ENCODE results near the gene ERMP1. TPM values are rescaled to one million over a fixed set of nuclear protein-coding genes. Genes with fewer than 3 reads are reported as not detected.
"Not testable (repeated sequence)": the region's sequence is repeated elsewhere in the genome, so short reads cannot be mapped to it uniquely, and the experiment has no call there.

ERMP1 gene, protein sequence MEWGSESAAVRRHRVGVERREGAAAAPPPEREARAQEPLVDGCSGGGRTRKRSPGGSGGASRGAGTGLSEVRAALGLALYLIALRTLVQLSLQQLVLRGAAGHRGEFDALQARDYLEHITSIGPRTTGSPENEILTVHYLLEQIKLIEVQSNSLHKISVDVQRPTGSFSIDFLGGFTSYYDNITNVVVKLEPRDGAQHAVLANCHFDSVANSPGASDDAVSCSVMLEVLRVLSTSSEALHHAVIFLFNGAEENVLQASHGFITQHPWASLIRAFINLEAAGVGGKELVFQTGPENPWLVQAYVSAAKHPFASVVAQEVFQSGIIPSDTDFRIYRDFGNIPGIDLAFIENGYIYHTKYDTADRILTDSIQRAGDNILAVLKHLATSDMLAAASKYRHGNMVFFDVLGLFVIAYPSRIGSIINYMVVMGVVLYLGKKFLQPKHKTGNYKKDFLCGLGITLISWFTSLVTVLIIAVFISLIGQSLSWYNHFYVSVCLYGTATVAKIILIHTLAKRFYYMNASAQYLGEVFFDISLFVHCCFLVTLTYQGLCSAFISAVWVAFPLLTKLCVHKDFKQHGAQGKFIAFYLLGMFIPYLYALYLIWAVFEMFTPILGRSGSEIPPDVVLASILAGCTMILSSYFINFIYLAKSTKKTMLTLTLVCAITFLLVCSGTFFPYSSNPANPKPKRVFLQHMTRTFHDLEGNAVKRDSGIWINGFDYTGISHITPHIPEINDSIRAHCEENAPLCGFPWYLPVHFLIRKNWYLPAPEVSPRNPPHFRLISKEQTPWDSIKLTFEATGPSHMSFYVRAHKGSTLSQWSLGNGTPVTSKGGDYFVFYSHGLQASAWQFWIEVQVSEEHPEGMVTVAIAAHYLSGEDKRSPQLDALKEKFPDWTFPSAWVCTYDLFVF
- total RNA-seq, result 18.2 TPM

DNA sequence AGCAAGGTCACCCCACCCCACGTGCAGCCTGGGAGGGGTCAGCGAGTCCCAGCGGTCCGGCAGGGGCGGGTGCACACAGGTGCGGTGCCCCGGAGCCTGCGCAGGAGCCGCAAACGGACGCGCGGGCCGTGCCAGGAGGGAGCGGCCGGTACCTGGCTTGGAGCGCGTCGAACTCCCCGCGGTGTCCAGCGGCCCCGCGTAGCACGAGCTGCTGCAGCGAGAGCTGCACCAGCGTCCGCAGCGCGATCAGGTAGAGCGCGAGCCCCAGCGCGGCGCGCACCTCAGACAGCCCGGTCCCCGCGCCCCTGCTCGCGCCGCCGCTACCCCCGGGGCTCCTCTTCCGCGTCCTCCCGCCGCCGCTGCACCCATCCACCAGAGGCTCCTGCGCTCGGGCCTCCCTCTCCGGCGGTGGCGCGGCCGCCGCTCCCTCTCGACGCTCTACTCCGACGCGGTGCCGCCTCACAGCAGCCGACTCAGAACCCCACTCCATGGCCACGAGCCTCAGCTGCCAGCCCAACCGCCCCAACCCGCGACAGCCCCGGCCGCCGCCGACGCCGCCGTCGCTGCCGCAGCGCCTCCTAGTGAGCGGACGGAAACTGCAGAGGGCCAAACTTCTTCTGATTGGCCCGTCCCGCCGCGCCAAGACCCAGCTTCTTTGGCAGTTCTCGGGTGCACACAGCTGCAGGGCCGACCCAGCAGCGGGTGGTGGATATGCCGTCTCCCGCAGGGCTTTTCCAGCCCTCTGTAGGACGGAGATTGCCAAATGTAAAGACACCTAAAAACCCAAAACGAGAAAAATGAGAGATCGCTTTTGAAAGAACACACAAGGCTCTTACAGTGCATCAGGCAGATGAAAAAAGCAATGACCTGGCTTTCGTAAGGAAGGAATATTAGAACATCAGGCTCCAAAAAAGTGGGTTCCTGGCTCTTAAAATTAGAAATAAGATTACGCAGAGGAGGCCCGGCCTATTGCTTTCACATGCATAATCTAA is at the start of gene ERMP1:
TSS of gene ERMP1 (minus strand) at position 580 of the 992 bp plus-strand sequence. CDS start at position 490, 90 bp downstream.
- peak; percentile 89 for DNase-seq

DNA sequence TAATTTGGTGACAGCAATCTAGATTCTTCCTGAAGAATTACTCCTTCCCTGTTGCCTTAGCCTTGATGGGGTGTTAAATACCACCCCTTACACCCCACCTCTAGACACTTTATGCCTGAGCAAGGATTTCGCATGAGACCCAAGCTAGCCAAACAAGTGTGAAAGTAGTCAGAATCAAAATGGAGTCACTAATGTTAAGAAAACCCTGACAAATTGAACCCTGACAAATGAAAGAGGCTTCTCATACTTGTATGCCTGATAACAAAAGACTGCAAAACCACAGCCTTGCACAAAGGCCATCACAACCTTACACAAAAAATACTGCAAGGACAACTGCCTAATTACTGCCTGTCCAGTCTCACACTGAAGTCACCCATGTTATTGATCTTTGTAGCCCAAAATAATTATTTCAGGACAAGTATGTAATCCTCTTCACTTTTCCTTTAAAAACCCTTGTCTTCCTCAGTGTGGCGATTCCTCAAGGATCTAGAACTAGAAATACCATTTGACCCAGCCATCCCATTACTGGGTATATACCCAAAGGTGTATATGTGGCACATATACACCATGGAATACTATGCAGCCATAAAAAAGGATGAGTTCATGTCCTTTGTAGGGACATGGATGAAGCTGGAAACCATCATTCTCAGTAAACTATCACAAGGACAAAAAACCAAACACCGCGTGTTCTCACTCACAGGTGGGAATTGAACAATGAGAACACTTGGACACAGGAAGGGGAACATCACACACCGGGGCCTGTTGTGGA is 49.5 kb upstream of the ERMP1 start:
- not testable (repeated sequence) for DNase-seq

DNA sequence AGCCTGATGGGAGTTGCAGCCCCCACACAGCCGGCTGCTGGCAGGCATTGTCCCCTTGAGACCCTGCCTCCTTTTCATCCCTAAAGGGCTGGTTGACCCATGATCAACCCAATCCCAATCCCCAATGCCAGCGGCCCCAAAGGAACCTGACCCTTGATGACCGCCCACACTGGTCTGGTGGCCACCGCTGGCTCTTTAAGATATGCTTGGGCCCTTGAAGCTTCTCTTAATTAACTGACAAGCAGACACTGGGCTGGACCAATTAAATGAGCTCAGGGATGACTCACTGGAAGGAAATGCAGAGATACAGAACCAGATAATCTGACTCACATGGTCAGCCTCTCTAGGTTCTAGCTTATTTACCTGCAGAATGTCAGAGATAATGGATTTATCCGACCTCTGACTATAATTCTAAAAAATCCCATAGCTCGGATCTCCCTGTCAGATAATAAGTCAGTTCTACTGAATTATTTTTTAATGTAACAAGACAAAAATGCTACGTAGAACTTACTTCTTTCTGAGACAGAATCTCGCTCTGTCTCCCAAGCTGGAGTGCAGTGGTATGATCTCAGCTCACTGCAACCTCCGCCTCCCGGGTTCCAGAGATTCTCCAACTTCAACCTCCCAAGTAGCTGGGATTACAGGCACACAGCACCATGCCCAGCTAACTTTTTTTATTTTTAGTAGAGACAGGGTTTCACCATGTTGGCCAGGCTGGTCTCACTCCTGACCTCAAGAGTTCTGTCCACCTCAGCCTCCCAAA is 46.7 kb upstream of the ERMP1 start:
- no peak for DNase-seq

DNA sequence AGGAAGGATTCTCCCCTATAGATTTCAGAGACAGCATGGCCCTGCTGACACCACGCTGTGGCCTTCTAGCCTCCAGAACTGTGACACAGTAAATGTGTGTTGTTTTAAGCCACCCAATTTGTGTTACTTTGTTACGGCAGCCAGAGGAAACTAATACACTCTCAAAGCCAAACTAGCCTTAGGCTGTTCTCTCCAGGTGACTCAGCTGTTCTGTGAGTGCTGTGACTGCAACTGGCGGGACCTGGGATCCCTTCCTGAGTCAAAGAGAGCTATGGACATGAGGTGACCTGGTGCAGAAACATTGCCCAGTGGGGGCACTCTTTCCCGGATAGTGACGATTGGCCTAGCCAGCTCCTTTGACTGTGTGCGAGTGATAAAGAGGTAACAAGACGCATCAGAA is 43.8 kb upstream of the ERMP1 start:
- DNase-seq, result no peak

DNA sequence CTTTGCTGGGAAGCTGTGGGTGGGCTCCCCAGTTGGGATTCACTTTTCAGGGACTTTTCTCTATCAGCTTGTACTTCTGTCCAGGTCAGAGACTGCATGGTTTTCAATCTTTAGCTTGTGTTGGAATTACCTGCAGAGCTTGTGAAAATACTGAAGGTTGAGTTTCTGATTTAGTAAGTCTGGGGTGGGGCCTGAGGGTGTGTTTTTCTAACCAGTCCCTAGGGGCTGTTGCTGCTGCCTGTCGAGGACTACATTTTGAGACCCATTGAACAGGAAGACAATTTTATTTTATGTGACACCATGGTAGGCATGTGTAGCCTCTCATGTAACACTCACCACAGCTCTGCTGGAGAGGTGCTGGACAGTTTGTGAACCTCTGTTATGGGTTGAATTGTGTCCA is 43.1 kb upstream of the ERMP1 start:
- no peak for DNase-seq

DNA sequence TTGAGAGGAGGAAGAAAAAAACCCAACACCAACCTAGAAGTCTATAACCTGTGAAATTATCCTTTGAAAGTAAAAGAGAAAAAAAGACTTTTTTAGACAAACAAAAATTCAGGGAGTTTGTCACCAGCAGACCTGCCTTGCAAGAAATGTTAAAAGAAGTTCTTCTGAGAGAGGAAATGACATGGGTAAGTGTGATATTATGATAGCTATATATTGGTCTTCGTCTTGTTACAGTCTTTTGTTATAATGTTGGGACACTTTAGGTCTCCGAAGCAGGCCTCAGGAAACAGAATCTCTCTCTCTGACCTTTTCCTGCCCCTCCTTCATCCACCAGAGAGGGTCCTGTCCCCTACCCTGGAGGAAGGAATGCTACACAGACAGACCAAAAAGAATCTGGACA is 41.1 kb upstream of the ERMP1 start:
- no peak for DNase-seq

DNA sequence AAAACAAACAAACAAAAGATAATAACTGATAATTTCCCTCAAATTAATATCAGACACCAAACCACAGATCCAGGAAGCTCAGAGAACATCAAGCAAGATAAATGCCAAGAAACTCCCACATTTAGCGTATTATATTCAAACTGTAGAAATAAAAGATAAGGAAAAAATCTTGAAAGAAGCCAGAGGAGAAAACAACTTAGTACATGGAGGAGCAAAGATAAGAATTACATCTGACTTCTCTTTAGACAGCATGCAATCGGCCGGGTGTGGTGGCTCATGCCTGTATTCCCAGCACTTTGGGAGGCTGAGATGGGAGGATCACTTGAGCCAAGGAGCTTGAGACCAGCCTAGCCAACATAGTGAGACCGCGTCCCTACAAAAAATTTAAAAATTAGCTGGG is 40.5 kb upstream of the ERMP1 start:
- DNase-seq, result no peak

DNA sequence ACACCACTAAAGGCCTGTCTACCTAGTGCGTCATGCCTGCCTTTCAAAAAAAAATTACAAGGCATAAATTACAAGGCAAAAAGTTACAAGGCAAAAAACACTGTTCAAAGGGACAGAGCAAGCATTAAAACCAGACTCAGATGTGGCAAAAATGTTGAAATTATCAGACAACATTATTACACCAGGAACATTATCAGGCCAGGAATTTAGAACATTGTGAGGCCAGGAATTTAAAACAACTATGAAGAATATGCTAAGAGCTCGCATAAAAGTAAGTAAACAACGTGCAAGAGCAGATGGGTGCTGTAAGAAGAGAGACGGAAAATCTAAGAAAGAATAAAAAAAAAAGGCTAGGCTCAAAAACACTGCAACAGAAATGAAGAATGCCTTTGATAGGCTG is 39.6 kb upstream of the ERMP1 start:
- DNase-seq, result no peak

DNA sequence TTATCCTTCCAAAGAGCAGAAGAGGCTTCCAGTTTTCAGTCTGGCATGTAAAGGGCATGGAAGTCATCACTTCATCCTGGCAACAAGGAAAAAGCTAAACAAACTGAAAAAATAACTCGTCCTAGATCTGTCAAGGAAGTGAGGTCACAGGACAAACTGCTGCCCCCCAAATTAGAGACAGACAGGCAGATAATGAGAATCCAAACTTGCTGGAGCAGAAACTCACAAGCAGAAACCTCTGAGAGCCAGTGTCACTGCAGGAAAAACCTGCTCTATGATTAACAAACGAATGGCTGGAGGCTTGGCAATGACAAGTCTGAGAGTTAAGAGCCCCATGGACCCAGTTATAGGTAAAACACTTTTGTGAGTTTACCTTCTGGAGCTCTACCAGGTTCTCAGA is 38.9 kb upstream of the ERMP1 start:
- no peak for DNase-seq

DNA sequence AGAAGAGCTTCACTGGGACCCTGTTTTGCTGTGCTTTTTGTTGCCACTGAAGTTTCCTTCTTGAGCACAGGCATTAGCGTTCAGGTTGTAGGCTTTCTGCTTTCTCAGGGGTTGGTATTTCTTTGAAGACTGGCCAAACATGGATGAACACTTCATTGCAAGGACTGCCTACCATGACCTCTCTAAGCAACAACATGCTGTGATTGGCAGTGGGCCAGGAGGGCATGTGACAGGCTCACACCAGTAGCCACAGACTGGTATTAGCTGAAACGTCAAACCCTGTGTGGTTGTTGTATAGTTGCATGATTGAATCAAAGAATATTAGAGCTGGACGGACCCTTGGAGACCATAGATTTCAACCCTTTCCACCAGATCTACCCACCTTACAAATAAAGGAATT is 37.8 kb upstream of the ERMP1 start:
- DNase-seq, result no peak

DNA sequence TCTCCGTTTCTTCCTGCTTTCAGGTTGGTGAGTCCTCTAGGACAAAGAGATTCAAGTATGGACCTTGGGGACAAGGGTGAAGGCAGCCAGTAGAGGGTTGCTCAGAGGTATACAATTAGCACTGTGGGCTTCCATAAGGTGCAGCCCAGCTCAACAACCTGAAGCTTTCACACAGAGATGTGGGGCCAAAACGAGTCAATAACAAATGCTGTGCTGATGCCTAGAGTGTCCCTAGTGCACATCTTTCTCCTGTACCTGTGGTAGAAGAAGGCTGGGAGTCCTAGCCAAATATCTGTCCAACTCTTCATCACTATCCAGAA is 37.1 kb upstream of the ERMP1 start:
- DNase-seq, result no peak

DNA sequence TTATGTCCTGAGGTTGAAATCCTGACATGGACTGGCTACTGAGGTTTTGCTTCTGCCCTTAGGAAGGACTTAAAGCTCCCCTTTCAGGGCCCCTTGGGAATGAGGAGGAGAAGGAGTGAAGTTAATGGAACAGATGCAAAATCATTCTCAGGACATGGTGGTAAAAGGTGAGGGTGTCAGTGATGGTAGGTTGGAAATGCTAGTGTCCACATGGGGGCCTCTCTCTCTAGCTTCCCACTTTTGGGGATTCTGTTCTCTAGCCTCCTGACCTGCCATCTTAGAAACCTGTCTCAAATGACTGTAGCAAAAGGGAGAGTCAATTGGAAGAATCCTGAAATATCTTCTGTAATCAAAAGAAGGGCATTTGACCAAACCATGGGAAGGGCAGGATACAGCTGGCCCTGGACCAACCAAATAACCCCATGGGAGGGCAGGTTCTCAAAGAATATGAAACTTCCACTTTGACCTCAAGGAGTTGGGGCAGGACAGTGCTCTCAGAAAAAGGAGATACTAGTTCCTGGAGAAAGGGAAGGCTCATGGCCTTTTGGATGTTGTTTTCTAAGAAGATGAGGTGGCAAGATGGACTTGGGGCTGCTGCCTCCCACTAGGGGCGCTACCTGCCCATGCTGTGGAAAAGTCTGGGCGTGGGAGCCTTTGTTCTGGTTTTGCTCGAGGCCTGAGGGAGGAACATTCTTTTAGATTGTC is 36.5 kb upstream of the ERMP1 start:
- DNase-seq, result no peak

DNA sequence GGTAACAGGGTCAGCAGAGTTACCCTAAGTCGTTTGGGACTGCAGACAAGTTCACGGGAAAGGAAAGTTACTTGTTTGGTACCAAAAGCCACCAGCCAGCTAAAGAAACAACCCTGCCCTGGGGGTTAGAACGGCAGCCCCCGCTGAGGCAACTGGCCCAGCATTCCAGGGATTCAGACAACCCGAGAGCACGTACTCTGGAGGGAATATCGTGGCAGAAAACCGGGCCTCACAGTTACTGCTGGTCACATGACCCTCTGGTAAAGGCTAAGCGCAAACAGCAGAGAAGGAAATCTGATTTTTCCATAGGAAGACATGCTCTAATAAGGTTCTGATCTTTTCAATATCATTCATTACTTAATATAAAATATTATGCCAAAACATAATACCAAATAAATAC is 35.3 kb upstream of the ERMP1 start:
- DNase-seq, result no peak

DNA sequence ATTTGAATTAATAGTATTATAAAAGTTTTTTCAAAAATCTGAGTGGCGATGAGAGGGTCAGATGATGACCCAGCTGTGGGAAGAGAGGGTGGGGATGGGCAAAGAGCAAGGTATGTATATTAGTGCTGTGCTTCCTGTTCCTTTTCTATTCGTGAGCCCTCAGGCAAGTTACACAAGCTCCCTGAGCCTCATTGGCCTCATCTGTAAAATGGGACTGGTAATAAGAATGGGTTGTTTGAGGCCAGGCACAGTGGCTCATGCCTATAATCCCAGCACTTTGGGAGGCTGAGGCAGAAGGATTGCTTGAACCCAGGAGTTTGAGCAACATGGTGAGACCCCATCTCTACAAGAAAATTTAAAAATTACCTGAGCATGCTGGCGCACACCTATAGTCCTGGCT is 33.8 kb upstream of the ERMP1 start:
- DNase-seq, result no peak

DNA sequence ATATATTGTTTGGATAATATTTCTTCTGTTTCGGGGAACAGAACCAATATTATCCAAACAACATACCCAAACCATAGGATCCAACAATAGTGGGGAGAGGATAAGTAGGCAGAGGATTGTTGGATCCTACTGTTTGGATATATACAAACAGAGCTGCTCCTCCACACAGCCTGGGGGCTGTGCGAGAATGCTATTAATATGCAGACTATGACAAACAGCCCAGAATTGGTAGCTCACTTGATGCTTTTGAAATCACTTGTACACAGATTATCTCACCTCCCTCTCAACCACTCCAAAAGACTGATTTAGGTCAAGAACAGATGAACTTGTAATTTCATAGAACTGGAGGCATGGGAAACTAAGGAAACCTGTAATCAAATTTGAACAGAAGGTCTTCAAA is 33.4 kb upstream of the ERMP1 start:
- no peak for DNase-seq

DNA sequence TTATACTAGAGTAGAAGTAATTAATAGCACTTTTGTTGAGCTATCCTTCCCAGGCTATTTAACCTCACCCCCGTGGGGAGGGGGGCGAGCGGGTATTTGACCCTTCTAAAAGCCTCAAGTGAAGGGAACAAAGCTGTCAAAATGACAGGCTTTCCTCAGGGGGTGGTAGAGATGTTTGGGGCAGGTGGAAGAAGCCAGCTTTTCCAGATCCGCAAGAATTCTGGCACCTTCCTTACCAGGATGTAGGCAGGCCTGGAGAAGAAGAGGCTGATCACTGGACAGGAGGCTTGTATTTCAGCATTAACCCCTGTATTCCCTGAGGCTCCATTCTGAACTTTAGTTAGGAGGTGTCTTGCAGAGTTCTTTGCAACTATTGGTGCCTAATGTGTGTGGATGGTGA is 31.5 kb upstream of the ERMP1 start:
- DNase-seq, result no peak

DNA sequence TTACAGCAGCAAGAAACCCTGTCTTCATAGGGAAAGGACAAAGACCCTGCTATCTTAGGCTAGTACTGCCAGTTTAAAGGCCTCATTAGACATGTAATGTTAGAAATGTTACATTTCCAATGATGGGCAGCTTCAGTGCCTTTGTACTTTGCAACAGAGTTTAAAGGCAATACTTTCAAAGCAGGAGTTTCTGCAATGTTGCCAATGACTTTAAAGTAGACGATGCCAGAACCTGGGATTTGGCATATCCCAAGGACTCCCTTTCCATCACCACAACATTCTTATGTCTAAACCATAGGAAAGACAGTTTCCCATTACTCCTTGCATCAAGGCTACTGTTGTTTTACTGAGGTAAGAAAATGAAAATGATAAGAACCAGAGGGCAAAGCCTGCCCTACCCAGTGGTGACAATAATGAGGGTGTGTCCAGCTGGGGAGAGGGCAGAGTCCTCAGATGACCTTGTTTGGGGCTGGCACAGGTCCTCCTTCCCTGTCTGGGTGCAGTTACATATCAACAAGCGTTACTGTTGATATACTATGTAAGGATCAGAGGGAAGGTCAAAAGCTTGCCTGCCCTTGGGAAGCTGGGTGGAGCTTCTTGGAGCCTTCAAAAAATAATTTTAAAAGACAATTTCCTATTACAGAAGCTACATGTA is 30.3 kb upstream of the ERMP1 start:
- no peak for DNase-seq

DNA sequence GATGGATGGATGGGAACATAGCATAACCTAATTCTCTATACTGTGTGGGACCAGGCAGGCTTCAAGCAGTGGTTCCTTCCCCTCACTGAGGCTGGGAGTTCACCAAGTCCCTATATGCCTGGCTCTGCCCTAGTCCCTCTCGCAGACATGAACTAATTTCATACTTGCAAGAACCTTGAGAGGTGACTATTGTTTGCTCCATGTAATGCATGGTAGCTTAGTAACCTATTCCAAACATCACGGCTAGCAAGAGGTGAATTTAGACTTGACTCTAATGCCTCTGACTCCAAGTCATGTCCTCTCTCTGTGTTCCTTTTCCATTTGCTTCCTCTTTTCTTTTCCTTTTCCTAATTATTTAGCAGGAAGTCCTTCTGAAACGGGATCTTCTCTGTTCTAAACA is 25.9 kb upstream of the ERMP1 start:
- no peak for DNase-seq

DNA sequence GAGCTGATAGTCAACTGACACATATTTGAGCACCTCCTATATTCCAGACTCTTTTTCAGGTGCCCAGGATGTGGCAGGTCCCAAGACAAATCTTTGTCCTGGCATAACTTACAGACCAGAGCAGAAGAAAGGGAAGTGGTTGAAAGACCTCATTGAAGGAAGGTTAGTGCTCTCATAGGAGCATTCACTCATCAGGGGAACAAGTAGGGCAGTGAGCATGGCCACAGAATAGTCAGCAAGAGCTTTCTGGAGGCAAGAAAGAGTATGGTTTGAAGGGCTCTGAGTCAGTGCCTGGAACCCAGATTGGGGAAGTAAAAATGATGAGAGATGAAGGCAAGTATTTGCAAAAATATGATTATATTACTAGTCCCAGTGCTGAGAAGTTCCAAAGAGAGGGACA is 25.0 kb upstream of the ERMP1 start:
- no peak for DNase-seq
